Stromal cell of bone marrow (primary cell): ENCODE data around the gene TOR1A.
A peak's percentile ranks its signal among the peaks of the same experiment; 100 is the strongest.

ENCODE experiments used
- DNase-seq: peaks from one replicate; pipeline ENCODE4 v3.0.0-alpha.2; 2012; ENCODE audit warnings: low read depth

The TOR1A gene, protein sequence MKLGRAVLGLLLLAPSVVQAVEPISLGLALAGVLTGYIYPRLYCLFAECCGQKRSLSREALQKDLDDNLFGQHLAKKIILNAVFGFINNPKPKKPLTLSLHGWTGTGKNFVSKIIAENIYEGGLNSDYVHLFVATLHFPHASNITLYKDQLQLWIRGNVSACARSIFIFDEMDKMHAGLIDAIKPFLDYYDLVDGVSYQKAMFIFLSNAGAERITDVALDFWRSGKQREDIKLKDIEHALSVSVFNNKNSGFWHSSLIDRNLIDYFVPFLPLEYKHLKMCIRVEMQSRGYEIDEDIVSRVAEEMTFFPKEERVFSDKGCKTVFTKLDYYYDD

DNA sequence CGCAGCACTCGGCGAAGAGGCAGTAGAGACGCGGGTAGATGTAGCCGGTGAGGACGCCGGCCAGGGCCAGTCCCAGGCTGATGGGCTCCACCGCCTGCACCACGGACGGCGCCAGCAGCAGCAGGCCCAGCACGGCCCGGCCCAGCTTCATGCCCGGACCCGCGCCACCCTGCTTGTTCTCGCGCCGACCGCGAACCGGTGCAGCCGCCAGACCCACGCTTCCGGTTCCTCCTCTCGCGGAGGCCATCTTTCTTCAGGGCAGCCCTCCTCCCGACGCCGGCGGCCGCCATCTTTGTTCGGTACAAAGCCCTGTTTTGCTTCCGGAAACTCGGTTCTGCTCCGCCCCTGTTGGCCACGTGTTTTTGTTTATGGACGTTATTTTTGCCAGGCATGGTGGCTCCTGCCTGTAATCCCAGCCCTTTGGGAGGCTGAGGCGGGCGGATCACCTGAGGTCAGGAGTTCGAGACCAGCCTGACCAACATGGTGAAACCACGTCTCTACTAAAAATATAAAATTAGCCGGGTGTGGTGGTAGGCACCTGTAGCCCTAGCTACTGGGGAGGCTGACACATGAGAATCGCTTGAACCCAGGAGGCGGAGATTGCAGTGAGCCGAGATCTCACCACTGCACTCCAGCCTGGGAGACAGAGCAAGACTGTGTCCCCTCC lies at the start of gene TOR1A:
TSS of gene TOR1A (minus strand) at position 202 of the 667 bp plus-strand sequence. CDS start at position 151, 51 bp downstream.
- peak; percentile 89 for DNase-seq

DNA sequence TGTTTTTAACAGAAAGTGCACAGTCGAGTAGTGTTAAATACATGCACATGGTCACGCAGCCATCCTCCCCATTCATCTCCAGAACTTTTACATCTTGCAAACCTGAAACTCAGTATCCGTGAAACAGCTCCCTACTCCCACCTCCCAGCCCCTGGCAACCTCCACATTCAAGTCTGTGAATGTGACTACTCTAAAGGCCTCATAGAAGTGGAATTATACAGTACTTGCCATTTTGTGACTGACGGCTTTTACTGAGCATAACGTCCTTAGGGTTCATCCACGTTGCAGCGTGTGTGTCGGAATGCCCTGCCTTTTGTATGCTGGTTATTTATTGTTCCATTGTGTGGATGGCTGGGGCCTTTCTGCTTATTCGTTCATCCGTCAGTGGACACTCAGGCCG lies 47.1 kb upstream of the TOR1A start:
- no peak for DNase-seq

DNA sequence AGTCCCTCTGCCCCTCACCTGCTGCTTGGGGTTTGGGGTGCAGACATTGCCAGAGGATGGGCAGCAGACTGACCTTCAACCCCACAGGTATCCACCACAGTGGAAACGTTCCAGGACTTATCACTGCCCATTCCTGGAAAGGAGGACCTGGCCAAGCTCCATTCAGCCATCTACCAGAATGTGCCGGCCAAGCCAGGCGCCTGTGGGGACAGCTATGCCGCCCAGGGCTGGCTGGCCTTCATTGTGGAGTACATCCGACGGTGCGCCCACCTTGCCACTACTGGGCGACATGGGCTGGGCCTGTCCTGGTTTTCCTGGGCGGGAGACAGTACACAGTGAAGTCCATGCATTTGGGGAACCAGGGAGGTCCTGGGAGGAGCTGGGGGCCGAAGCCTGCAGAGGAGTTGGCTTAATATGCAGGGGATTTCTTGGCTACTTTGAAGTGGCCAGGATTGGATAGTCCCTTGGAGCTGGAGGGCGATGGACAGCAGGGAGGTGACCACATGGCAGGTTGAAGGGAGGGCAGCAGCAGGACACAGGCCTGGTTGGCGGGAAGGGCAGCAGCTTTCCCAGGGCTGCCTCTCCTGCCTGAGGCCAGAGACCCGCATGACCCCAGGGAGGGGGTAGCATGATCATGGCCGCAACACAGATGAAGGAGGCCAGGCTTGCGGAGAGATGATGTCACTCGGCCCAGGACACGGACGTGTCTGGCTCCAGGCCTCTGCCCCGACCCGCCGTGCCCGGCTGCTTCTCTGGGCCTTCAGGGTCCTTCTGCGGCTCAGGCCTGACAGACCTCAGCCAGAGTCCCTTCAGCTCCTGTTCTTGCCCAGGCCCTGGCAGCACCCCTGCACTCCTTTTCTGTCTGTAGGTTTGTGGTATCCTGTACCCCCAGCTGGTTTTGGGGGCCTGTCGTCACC lies 45.9 kb upstream of the TOR1A start:
- DNase-seq: no peak

DNA sequence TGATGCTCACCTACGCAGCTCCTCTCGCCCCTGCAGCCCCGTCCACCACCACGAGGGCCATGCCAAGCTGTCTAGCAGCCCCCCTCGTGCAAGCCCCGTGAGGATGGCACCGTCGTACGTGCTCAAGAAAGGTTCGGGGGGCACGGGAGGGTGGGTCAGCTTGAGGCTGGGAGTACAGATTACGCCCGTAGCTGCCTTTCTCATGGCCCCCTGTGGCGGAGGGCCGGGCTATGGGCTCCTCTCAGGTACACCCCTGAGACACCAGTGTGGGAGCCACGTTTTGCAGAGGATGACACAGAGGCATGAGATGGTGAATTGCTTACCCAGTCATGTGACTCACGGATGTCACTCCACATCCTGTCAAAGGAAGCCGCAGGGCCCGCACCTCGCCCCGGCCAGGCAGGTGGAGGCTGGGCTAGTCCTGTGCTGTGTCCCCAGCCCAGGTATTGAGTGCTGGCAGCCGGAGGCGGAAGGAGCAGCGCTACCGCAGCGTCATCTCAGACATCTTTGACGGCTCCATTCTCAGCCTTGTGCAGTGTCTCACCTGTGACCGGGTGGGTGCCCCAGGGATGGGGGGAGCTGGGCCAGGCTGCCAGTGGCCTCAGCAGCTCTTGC lies 45.0 kb upstream of the TOR1A start:
- DNase-seq: no peak

DNA sequence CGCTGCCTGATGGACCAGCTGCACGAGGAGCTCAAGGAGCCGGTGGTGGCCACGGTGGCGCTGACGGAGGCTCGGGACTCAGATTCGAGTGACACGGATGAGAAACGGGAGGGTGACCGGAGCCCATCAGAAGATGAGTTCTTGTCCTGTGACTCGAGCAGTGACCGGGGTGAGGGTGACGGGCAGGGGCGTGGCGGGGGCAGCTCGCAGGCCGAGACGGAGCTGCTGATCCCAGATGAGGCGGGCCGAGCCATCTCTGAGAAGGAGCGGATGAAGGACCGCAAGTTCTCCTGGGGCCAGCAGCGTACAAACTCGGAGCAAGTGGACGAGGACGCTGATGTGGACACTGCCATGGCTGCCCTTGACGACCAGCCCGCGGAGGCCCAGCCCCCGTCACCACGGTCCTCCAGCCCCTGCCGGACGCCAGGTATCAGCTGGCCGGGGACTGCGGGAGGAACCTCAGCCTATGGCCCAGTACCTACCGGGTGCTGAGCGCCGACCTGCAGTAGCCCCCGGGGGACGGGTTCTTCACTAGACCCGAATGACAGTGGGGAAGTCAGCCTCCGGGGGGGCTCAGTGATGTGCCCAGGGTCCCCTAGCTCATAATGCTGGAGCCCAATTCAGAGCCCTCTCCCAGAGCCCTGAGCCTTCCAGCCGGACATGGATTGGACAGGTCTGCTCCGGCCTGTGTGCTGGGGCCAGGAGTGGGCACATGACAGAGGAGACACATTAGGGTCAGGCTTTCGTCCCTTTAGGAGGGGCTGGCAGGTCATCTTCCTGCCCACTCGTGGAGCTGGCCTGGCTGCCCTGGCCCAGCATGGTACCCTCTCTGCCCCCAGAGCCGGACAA lies 44.3 kb upstream of the TOR1A start:
- DNase-seq: no peak

DNA sequence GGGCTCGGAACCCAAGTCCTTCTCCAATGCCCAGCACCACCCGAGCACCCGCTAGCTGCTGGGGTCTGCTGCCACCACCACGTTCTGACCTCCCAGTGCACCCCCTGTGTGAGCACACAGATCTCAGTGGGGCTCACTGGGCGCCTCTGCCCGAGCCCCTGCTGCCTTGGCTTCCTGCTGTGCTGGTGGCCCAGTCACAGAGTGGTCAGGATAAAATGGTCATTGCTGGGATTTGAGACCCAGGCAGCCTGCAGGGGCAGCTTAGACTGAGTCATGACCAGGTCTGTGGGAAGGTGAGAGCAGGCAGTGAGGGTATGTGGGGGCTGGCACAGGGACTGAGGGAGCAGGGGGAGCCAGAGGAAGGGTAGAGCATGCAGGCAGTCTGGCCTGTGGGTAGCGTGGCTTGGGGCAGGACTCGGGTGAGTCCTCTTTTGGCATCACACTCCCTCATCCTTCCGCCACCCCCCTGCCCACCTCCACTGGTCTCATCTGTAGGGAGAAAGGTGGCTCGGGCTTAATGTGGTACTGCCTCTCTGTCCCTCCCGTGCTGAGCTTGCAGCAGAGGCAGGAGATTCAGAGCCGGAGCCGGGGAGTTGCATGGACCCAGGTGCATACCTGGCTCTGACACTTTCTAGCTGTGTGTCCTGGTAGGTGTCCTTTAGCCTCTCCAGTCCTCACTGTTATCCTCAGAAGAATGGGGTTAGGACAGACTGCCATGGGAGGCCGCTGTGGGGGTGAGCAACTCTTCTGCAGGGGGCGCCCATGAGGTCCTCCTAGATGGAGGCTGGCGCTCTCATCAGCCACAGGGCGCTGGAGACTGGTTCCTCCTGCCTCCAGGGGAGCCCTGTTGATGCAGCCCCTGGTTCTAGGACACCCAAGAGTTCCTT lies 43.4 kb upstream of the TOR1A start:
- DNase-seq: no peak

DNA sequence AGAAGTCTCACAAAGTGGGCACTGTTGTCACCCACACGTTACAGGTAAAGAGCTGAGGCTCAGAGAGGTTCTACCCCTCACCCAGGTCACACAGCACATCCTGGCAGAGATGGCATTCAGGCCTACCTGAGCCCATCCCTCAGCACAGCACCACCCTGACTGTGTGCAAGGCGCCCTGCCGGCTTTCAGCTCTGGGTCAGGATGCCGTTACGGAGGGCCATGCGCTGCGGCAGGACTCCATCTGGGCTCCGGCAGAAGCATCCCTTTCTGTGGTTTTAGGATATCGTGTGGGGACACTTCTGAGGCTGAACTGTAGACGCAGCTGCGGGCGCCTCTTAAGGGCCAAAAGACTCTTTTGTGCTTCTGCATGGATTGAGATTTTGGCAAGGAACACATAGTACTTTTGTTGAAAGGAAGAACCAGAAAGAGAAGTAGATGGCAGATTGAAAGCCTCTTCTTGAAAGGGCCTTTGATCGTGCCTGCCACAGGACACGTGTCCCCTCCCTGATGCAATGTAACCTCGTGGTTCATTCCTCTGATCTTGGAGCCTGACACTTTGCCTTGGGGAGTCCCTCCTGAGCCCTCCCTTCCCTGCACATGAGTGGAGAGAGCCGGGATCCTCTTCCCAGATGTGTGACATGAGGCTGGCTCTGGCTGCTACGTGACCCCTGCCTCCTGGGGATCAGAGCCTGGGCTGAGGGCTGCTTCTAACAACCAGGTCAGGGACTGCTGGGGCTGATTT lies 42.6 kb upstream of the TOR1A start:
- no peak for DNase-seq

DNA sequence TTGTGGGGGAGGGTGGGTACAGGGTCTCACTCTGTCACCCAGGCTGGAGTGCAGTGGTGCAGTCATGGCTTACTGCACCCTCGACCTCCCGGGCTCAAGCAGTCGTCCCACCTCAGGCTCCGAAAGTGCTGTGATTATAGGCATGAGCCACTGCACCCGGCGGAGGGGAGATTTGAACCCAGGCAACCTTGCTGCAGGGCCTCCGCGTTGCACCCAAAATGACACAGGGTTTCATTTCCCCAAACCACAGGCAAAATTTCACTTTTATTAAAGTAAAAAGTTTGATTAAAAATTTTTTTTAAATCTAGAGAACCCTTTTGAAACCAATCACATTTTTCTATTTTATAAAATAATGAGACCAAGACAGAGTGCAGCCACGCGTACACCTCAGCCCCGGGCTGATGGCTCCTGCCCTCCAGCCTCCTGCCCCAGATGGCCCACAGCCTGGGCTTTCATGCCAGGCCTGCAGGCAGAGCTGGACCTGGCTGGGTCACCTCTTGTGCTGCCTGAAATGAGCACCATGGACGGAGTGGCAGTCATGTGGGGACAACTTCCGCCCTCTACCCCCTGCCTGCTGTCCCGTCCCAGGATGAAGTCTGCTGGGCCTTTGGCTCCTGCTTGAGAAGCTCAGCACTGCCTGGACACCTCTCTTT lies 41.9 kb upstream of the TOR1A start:
- no peak for DNase-seq

DNA sequence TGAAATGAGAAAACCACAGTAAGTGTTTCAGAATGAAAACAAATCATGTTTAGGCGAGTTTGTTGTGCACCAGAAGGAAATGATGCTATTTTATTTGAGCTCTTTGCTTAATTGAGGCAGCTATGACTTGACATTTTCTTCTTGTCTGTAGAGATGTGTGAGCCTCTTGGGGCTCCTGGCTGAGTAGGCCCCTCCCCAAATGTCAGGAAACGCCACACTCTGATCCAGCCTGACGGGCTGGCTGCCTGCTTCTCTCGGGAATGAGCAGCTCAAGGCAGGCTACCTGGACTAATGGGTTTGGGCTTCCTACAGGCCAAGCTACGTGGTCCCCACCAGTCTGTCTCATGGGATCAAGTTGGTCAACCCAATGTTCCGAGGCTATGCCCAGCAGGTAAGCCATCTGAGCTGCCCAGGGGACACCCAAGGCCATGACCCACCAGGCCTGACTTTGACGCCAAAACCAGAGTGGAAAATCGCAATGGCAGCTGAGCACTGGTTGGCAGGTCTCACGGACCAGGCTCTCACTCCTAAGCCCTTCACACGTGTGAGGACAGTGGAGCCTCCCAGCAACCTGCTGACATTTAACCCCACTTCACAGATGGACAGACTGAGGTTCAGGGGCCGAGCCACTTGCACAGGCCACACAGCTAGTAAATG lies 41.2 kb upstream of the TOR1A start:
- DNase-seq: no peak

DNA sequence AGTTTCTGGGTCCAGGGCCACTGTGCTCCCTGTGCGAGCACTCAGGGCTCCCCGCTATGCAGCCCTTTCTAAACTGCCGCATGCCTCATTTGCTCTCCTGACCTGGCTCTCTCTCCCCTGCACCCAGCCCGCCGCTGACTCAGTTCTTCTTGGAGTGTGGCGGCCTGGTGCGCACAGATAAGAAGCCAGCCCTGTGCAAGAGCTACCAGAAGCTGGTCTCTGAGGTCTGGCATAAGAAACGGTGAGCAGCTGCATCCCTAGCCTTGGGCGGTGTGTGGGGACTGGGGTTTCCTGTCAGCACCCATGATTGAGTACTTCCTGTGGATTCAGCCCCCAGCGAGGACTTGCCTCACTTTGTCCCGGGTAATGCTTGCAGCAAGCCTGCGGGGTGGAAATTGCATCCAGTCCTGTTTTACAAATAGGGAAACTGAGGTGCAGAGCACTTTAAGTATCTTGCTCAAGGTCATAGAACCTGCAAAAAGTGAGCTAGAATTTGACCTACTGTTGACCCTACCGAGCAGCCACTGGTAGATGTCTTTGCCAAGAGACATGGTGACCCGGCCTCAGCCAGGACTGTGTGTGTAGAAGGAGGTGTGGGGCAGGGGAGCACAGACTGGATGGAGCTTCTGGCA lies 39.2 kb upstream of the TOR1A start:
- DNase-seq: no peak

DNA sequence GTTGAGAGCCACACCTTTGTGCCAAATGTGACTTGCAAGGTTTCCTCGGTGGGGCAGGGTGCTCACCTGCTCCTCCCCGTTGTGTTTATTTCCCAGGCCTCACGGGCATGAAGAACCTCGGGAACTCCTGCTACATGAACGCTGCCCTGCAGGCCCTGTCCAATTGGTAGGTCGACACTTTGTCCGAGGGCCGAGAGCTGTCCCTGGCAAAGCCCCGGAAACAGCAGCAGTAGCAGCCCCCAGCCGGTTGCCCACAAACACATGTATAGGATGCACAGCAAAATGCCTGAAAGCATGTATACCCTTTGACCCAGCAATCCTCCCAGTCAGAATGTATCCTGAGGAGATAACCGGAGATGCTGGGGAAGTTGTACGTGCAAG lies 37.5 kb upstream of the TOR1A start:
- no peak for DNase-seq

DNA sequence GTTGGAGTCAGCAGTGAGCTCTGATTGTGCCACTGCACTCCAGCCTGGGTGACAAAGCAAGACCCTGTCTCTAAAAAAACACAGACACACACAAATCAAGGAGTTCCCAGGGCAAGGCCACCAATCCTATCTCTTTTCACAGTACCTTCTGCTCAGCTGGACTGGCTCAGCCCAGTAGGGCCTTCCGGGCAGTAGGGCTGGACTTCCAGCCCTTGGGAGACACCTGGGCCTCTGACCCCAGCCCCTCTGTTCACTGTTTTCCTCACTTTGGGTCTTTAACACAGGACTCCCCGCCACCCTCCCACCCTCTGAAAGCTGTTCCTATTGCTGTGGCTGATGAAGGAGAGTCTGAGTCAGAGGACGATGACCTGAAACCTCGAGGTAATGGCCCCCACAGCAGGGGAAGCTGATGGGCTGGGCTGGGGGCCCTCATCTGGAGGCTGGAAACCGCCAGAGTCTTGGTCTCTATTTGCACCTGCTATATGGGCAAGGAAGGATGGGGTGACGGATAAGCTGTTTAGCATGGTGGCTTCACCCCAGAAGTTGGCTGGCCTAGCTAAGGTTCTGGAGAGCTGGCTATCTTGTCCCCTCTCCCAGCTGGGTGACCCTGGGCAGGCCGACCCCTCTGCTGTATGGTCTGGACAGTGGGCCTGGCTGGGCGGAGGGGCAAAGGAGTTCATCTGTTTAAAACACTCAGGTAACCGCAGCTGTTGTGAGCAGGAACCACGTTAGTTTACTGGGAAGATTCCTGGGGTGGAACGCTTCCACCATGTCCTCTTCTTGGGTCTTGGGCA lies 36.9 kb upstream of the TOR1A start:
- DNase-seq: no peak

DNA sequence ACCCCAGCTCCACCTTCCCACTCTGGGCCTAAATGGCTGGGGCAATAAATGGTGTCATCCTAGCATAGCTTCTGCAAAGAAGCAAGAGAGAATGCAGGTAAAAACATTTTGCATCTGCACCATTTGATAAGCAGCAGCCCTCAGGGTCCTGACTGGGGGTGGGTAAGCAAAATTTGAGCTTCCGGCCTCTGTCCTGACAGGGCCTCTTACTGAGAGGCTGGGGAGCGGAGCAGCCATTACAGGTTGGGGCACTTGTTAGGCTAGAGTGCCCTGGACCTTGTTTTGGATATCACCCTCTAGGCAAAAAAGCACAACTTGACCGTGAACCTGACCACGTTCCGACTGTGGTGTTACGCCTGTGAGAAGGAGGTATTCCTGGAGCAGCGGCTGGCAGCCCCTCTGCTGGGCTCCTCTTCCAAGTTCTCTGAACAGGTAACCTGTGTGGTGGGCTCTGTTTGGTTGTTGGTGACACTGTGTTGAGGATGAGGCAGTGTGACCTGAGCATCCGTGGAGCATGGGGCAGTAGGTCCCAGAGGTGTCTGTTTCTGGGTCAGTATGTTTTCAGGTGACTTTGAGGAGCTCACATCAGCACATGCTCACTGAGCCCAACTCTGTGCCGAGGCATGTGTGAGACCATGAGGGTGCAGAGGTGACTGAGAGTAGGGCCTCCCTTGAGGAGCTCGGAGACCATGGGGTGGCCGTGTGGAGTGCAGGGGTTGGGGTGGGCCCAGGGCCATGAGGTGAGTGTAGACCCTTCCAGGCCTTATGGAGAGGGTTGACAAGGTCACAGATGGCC lies 34.4 kb upstream of the TOR1A start:
- no peak for DNase-seq

DNA sequence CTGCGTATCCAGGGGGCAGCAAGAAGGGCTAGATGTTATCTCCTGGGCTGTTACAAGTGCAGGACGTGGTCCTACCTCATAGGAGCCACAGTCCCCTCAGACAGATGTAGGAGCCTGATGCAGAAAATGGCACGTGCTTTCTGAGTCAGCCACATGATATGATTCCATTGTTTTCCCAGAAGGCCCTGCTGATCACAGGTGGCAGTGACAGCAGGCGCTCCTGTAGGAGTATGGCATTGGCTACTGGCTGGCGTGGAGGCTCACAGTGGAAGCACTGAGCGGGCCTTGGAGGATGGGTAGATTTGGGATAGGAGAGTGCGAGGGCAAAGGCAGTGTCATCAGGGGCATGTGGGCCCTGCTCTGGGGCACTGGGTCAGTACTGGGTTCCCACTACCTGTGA lies 33.3 kb upstream of the TOR1A start:
- no peak for DNase-seq

DNA sequence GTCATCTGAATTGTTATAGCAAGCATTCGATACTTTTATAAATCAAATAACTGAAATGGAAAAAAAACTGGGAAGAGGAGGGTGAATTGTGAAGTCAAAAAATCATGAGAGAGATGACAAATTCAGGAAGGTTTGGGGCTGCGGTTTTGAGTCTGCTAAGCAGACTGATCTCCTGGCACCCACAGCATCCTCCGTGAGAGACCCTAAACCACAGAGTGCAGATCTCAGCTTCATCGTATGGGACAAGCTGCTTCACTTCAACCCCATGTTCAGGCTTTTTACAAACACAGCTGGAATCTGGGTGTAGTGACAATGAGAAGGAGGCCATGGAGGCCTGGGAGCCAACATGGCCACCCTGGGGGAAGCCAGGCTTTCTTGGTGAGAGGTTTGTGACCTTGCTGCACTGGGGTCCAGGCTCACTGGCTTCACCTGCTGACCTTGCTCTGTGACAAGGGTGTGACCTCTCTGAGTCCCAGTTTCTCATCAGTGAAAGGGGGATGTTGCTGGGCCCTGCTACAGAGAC lies 30.7 kb upstream of the TOR1A start:
- no peak for DNase-seq

DNA sequence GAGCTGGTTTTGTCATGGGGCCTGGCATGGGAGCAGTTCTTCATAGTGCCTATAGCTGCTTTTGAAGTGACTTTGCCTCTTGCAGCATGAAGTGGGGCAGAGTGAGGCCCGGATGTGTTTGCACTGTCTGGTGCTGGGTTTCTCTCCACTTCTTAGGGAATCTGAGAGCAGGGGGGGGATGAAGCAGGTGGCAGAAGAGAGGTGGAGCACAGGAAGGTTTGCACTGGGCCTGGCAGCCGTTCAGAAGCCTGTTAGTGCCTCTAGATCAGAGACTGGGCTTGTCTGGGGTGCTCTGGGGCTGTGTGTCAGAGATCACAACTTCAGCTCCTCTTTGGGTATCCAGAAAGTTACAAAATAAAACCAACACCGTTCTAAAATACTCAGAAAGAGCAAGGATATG lies 29.7 kb upstream of the TOR1A start:
- DNase-seq: no peak
